Endothelial cell of umbilical vein (primary cell): ENCODE measurements around the gene AP2A2. TPM values are rescaled to one million over a fixed set of nuclear protein-coding genes. Genes with fewer than 3 reads are reported as not detected.

Source experiments
- BruUV-seq: library from RNA; stranded (reverse); fragments of 400-500 nt; replicated peaks from 2 replicates; lab custom pipeline; 2021; lab: Mats Ljungman, UMichigan
- CTCF ChIA-PET: fragments of 300-600, 350-600 bp; sonication (Branson Sonifier 250); formaldehyde crosslinking; loops from one replicate; lab custom pipeline; 2021; ENCODE audit warnings: antibody characterized with exemption, inconsistent platforms; lab: Charles Lee
- POLR2A ChIA-PET: fragments of 300-600, 350-600 bp; sonication (Branson Sonifier 250); formaldehyde crosslinking; loops from one replicate; lab custom pipeline; 2021; ENCODE audit warnings: antibody characterized with exemption, inconsistent platforms; lab: Charles Lee
- DNase-seq: peaks from one replicate; pipeline ENCODE4 v3.0.0-alpha.2; 2011; ENCODE audit warnings: low read depth, low spot score
- FAIRE-seq: peaks from 2 replicates; lab custom pipeline; 2011; peaks lifted over from hg19 to GRCh38; lab: Jason Lieb, UNC
- H2AFZ ChIP-seq: 2 replicates; pipeline ENCODE4 v1.6.0; 2012; ENCODE audit warnings: low read depth, low read length, control low read depth, inconsistent platforms
- H3K27ac ChIP-seq: 2 replicates; pipeline ENCODE4 v1.5.1; 2011; ENCODE audit warnings: low read depth, mild to moderate bottlenecking, control low read depth, low read length, moderate library complexity; ENCODE audit not compliant: insufficient read depth
- H3K27me3 ChIP-seq, 2 experiments: 2 replicates each; pipeline versions ENCODE4 v1.6.0 to v1.6.1; 2011; ENCODE audit warnings: low read length in 2 of 2, mixed read lengths in 1 of 2; ENCODE audit not compliant: control insufficient read depth in 2 of 2, insufficient read depth in 2 of 2
- H3K36me3 ChIP-seq, 2 experiments: 2 replicates in 1 of 2; 3 replicates in 1 of 2; pipeline ENCODE4 v1.5.1; 2011; ENCODE audit warnings: low read length in 2 of 2, mild to moderate bottlenecking in 1 of 2, moderate library complexity in 1 of 2; ENCODE audit not compliant: control insufficient read depth in 2 of 2, insufficient read depth in 2 of 2; ENCODE audit errors: extremely low read depth in 1 of 2
- H3K4me1 ChIP-seq: 3 replicates; pipeline ENCODE4 v1.5.1; 2011; ENCODE audit warnings: mild to moderate bottlenecking, low read length; ENCODE audit not compliant: control insufficient read depth, insufficient read depth; ENCODE audit errors: extremely low read depth
- H3K4me2 ChIP-seq: 2 replicates; pipeline ENCODE4 v1.6.1; 2011; ENCODE audit warnings: low read length, control low read depth, mixed read lengths; ENCODE audit not compliant: insufficient read depth
- H3K4me3 ChIP-seq, 3 experiments: fragments of 200-600 bp in 1 of 3; sonication (generic), shearing (Covaris generic) in 1 of 3; replicated peaks in 1 of 3; 2 replicates each; pipeline ENCODE4 v1.5.1; 2011 to 2016; ENCODE audit warnings: control low read depth in 3 of 3, low read length in 3 of 3, mild to moderate bottlenecking in 2 of 3, inconsistent platforms in 1 of 3, low read depth in 1 of 3, moderate library complexity in 1 of 3; ENCODE audit not compliant: insufficient read depth in 1 of 3
- H3K79me2 ChIP-seq: 2 replicates; pipeline ENCODE4 v1.6.0; 2012; ENCODE audit warnings: low read length, inconsistent platforms; ENCODE audit not compliant: control insufficient read depth, insufficient read depth
- H3K9ac ChIP-seq: replicated peaks from 2 replicates; pipeline ENCODE3; 2011; ENCODE audit warnings: low read length, control low read depth; ENCODE audit not compliant: insufficient read depth; ENCODE audit errors: extremely low read depth
- H3K9me1 ChIP-seq: replicated peaks from 3 replicates; pipeline ENCODE4 v1.6.0; 2011; ENCODE audit warnings: mild to moderate bottlenecking, low read length; ENCODE audit not compliant: control insufficient read depth, insufficient read depth; ENCODE audit errors: extremely low read depth
- H3K9me3 ChIP-seq: replicated peaks from 2 replicates; pipeline ENCODE4 v1.5.1; 2012; ENCODE audit warnings: low read length, inconsistent platforms; ENCODE audit not compliant: control insufficient read depth, insufficient read depth
- H4K20me1 ChIP-seq: replicated peaks from 2 replicates; pipeline ENCODE3; 2011; ENCODE audit warnings: mild to moderate bottlenecking, low read length; ENCODE audit not compliant: control insufficient read depth, insufficient read depth; ENCODE audit errors: extremely low read depth
- CTCF ChIP-seq, 2 donors: IDR thresholded peaks; 1 replicate in 1 of 2; 2 replicates in 1 of 2; pipeline ENCODE4 v1.5.1; 2011; ENCODE audit warnings: low read length in 2 of 2, mild to moderate bottlenecking in 2 of 2, moderate library complexity in 2 of 2, control low read depth in 1 of 2, inconsistent platforms in 1 of 2, low read depth in 1 of 2; ENCODE audit not compliant: insufficient read depth in 1 of 2; ENCODE audit errors: extremely low read depth in 1 of 2
- EZH2 ChIP-seq: IDR thresholded peaks from 2 replicates; pipeline ENCODE4 v1.6.1; 2012; ENCODE audit warnings: borderline replicate concordance, low read depth, mild to moderate bottlenecking, moderate library complexity, low read length, inconsistent platforms; ENCODE audit not compliant: severe bottlenecking
- FOS ChIP-seq: IDR thresholded peaks from 2 replicates; pipeline ENCODE4 v1.6.1; 2011; ENCODE audit warnings: mild to moderate bottlenecking, low read length, moderate library complexity, borderline replicate concordance; ENCODE audit not compliant: insufficient read depth
- GATA2 ChIP-seq: IDR thresholded peaks from 2 replicates; pipeline ENCODE4 v1.7.0; 2011; ENCODE audit warnings: low read depth, mild to moderate bottlenecking, moderate library complexity, mixed read lengths, low read length; ENCODE audit not compliant: insufficient read length, insufficient read depth
- JUN ChIP-seq: IDR thresholded peaks from 2 replicates; pipeline ENCODE4 v1.6.1; 2011; ENCODE audit warnings: borderline replicate concordance, low read depth; ENCODE audit not compliant: insufficient read length, insufficient read depth
- MAX ChIP-seq: IDR thresholded peaks from 2 replicates; pipeline ENCODE4 v1.6.1; 2011; ENCODE audit not compliant: insufficient read depth, insufficient read length
- MYC ChIP-seq: IDR thresholded peaks from one replicate; pipeline ENCODE4 v1.6.1; 2011; ENCODE audit warnings: mild to moderate bottlenecking, low read depth, low read length
- POLR2A ChIP-seq: IDR thresholded peaks from 2 replicates; pipeline ENCODE4 v1.6.1; 2012; ENCODE audit warnings: low read depth, mild to moderate bottlenecking, control low read depth, low read length
- POLR2AphosphoS5 ChIP-seq: IDR thresholded peaks from 2 replicates; pipeline ENCODE4 v1.6.1; 2012; ENCODE audit warnings: low read depth, mild to moderate bottlenecking, control low read depth, low read length, moderate library complexity; ENCODE audit not compliant: insufficient read depth
- dilution Hi-C: fragments of 300-500 bp; cut with MboI; formaldehyde crosslinking; loops from one replicate; pipeline ENCODE4 v1.15.0; 2019; ENCODE audit warnings: low sequenced_read_pairs; ENCODE audit not compliant: extremely low pct_ligation_motif_present
- intact Hi-C: fragments of 100-400 bp; cut with micrococcal nuclease; formaldehyde crosslinking; loops from one replicate; pipeline ENCODE4 v1.10.0; 2022
- polyA plus RNA-seq, 4 experiments: library from polyadenylated mRNA; depleted of rRNA in 3 of 4; stranded (reverse) in 3 of 4; unstranded in 1 of 4; fragments of >200 nt; gene quantifications; 2 replicates each; pipeline versions ENCODE4 v1.2.1 to v1.2.3, GENCODE V29; 2011 to 2012; ENCODE audit warnings: missing spikeins in 1 of 4
- total RNA-seq: library from RNA; stranded (reverse); gene quantifications from 2 replicates; pipeline ENCODE4 v1.2.3, GENCODE V29; 2021

The AP2A2 gene
- total and polyA plus RNA-seq, 2 donors (not counting 3 experiments of a cell fraction or from before 2014, with no cell fraction given) = 89.5 to 92.6 TPM

- no peaks in the 10 kb centered on the region for H4K20me1 ChIP-seq
- no peak for DNase-seq
- H3K36me3 ChIP-seq = peaks cover 11 to 29% of the 10 kb centered on the region in 2 experiments
- H3K9me3 ChIP-seq = no peaks in the 10 kb centered on the region
- no peaks in the 10 kb centered on the region for H3K4me1 ChIP-seq
- BruUV-seq = no TSS peak
- no peak overlapping the region for H2AFZ ChIP-seq
- dilution Hi-C loops (no loop called here), intact Hi-C loops (no loop called here)
- H3K4me2 ChIP-seq = no peak overlapping the region
- no peak overlapping the region for H3K9ac ChIP-seq
- no peak overlapping the region for H3K4me3 ChIP-seq
- no peaks in the 10 kb centered on the region for H3K79me2 ChIP-seq
- no peaks in the 10 kb centered on the region for H3K9me1 ChIP-seq
- FAIRE-seq = no peak
- H3K27ac ChIP-seq = no peak overlapping the region
- CTCF ChIA-PET = no interaction called here
- TF ChIP-seq EZH2 (no peak), POLR2AphosphoS5 (no peak), GATA2 (no peak), JUN (no peak), POLR2A (no peak), CTCF (IDR thresholded peaks at IDR 0.05; ENCODE audit: extremely low read depth in 1 of 2, insufficient read depth in 1 of 2, low read depth in 1 of 2, low read length in 2 of 2) (no peak), MAX (no peak), MYC (no peak), FOS (no peak)
- POLR2A ChIA-PET = interaction anchor here (0.6 kb wide), 1 partner anchor 66 kb away, joined by 11 read pairs; no protein-coding TSS in a partner anchor
- no peaks in the 10 kb centered on the region for H3K27me3 ChIP-seq
These were observed 87.3 kb downstream of the AP2A2 start for GRCh38 chr11:1012740-1013630.
